ENCODE measurements around the gene KPNA2. TPM values are rescaled to one million over a fixed set of nuclear protein-coding genes. Genes with fewer than 3 reads are reported as not detected.

KPNA2 gene
- polyA plus RNA-seq, 1 donor (not counting 4 experiments of a cell fraction or from before 2014, with no cell fraction given) = 186 TPM

- H3K4me1 ChIP-seq (ENCODE audit: control insufficient read depth, extremely low read depth, insufficient read depth, low read length) = peaks cover 3% of the 10 kb centered on the region
- no peaks in the 10 kb centered on the region for H3K79me2 ChIP-seq (ENCODE audit: control insufficient read depth, insufficient read depth, low read length)
- TF ChIP-seq EZH2 (IDR thresholded peaks at IDR 0.05; ENCODE audit: low read length) (no peak), CTCF (optimal IDR thresholded peaks at IDR 0.05 in 1 of 3, IDR thresholded peaks at IDR 0.05 in 1 of 3, conservative IDR thresholded peaks at IDR 0.05 in 1 of 3; ENCODE audit: extremely low read depth in 1 of 3, insufficient read depth in 2 of 3, low read length in 3 of 3) (no peak)
- no peaks in the 10 kb centered on the region for H3K9me1 ChIP-seq (ENCODE audit: control insufficient read depth, extremely low read depth, insufficient read depth, low read length)
- H3K27ac ChIP-seq (ENCODE audit: control insufficient read depth, insufficient read depth, low read length) = no peak overlapping the region
- no peaks in the 10 kb centered on the region for H4K20me1 ChIP-seq (ENCODE audit: control insufficient read depth, extremely low read depth, insufficient read depth, low read length)
- H3K4me3 ChIP-seq (ENCODE audit: control insufficient read depth in 2 of 3, extremely low read depth in 1 of 3, insufficient read depth in 2 of 3, low read depth in 1 of 3, low read length in 3 of 3) = no peak overlapping the region
- H3K9me3 ChIP-seq (ENCODE audit: control insufficient read depth, low read depth, low read length) = no peaks in the 10 kb centered on the region
- no peak overlapping the region for H3K9ac ChIP-seq (ENCODE audit: control insufficient read depth, extremely low read depth, insufficient read depth, low read length)
- H2AFZ ChIP-seq (ENCODE audit: control insufficient read depth, low read length) = no peak overlapping the region
- H3K4me2 ChIP-seq (ENCODE audit: control insufficient read depth, extremely low read depth, insufficient read depth, low read depth, low read length) = no peak overlapping the region
- H3K27me3 ChIP-seq (ENCODE audit: control insufficient read depth, extremely low read depth, insufficient read depth, low read length) = no peaks in the 10 kb centered on the region
- dilution Hi-C loops (cut with MboI; ENCODE audit: extremely low pct_ligation_motif_present, low sequenced_read_pairs) = no loop called here
- no peak for DNase-seq (ENCODE audit: low read depth, low spot score)
- FAIRE-seq = no peak
- no peaks in the 10 kb centered on the region for H3K36me3 ChIP-seq (ENCODE audit: control insufficient read depth in 2 of 2, extremely low read depth in 1 of 2, insufficient read depth in 2 of 2, low read length in 2 of 2)
Measured at GRCh38 chr17:68054296-68054900, 18.9 kb downstream of the KPNA2 start.

- peaks cover 3% of the 10 kb centered on the region for H3K4me1 ChIP-seq (ENCODE audit: control insufficient read depth, extremely low read depth, insufficient read depth, low read length)
- no peaks in the 10 kb centered on the region for H3K79me2 ChIP-seq (ENCODE audit: control insufficient read depth, insufficient read depth, low read length)
- H3K4me3 ChIP-seq (ENCODE audit: control insufficient read depth in 2 of 3, extremely low read depth in 1 of 3, insufficient read depth in 2 of 3, low read depth in 1 of 3, low read length in 3 of 3) = no peak overlapping the region
- H3K4me2 ChIP-seq (ENCODE audit: control insufficient read depth, extremely low read depth, insufficient read depth, low read depth, low read length) = no peak overlapping the region
- H2AFZ ChIP-seq (ENCODE audit: control insufficient read depth, low read length) = no peak overlapping the region
- no peaks in the 10 kb centered on the region for H3K36me3 ChIP-seq (ENCODE audit: control insufficient read depth in 2 of 2, extremely low read depth in 1 of 2, insufficient read depth in 2 of 2, low read length in 2 of 2)
- DNase-seq (ENCODE audit: low read depth, low spot score) = no peak
- H3K9me1 ChIP-seq (ENCODE audit: control insufficient read depth, extremely low read depth, insufficient read depth, low read length) = no peaks in the 10 kb centered on the region
- no peaks in the 10 kb centered on the region for H3K27me3 ChIP-seq (ENCODE audit: control insufficient read depth, extremely low read depth, insufficient read depth, low read length)
- no peaks in the 10 kb centered on the region for H3K9me3 ChIP-seq (ENCODE audit: control insufficient read depth, low read depth, low read length)
- dilution Hi-C loops (cut with MboI; ENCODE audit: extremely low pct_ligation_motif_present, low sequenced_read_pairs) = no loop called here
- no peak overlapping the region for H3K9ac ChIP-seq (ENCODE audit: control insufficient read depth, extremely low read depth, insufficient read depth, low read length)
- peak; percentile 55 for FAIRE-seq
- H3K27ac ChIP-seq (ENCODE audit: control insufficient read depth, insufficient read depth, low read length) = no peak overlapping the region
- H4K20me1 ChIP-seq (ENCODE audit: control insufficient read depth, extremely low read depth, insufficient read depth, low read length) = no peaks in the 10 kb centered on the region
- TF ChIP-seq CTCF (optimal IDR thresholded peaks at IDR 0.05 in 1 of 3, IDR thresholded peaks at IDR 0.05 in 1 of 3, conservative IDR thresholded peaks at IDR 0.05 in 1 of 3; ENCODE audit: extremely low read depth in 1 of 3, insufficient read depth in 2 of 3, low read length in 3 of 3) = peak in 2 of 3 experiments; percentile 46 to 60
- TF ChIP-seq EZH2 (IDR thresholded peaks at IDR 0.05; ENCODE audit: low read length) = no peak
Measured at GRCh38 chr17:68057531-68057952, 22.0 kb downstream of the KPNA2 start.

Data from keratinocyte (primary cell).